SK-N-SH (cell line): ENCODE results near the gene KLHL26. TPM values are rescaled to one million over a fixed set of nuclear protein-coding genes. Genes with fewer than 3 reads are reported as not detected.

ENCODE experiments used
- CTCF ChIA-PET: fragments of 300-600, 350-600 bp; formaldehyde crosslinking; extraction: SDS; loops from one replicate; lab custom pipeline; 2021; lab: Yijun Ruan, JAX
- POLR2A ChIA-PET: fragments of 350-600 bp; sonication (Branson Sonifier 250); formaldehyde crosslinking; extraction: SDS; loops from one replicate; lab custom pipeline; 2020; ENCODE audit warnings: antibody characterized with exemption, inconsistent platforms; lab: Yijun Ruan, JAX
- DNase-seq: peaks from one replicate; pipeline ENCODE4 v3.0.0; 2012
- H2AFZ ChIP-seq: fragments of 200-600 bp; sonication (generic); 2 replicates; pipeline ENCODE4 v1.8.1; 2016; ENCODE audit warnings: antibody characterized with exemption, mild to moderate bottlenecking, low read depth
- H3F3A ChIP-seq: fragments of 200-600 bp; sonication (generic); replicated peaks from 2 replicates; pipeline ENCODE3; 2016; ENCODE audit warnings: antibody characterized with exemption, mild to moderate bottlenecking; ENCODE audit not compliant: insufficient read depth
- H3K27ac ChIP-seq, 2 experiments: fragments of 200-500 bp in 1 of 2; fragments of 200-600 bp in 1 of 2; sonication (Bioruptor generic) in 1 of 2; sonication (generic), shearing (Covaris generic) in 1 of 2; 2 replicates each; pipeline versions ENCODE4 v1.5.1 to v1.6.1; 2014 to 2016; ENCODE audit warnings: low read depth in 2 of 2, inconsistent platforms in 1 of 2, low read length in 1 of 2, mild to moderate bottlenecking in 1 of 2, mixed read lengths in 1 of 2
- H3K27me3 ChIP-seq: fragments of 200-600 bp; sonication (generic), shearing (Covaris generic); 2 replicates; pipeline ENCODE4 v1.6.1; 2016; ENCODE audit warnings: mixed run types; ENCODE audit not compliant: insufficient read depth
- H3K36me3 ChIP-seq, 2 experiments: fragments of 200-500 bp in 1 of 2; fragments of 200-600 bp in 1 of 2; sonication (Bioruptor generic) in 1 of 2; sonication (generic) in 1 of 2; replicated peaks in 1 of 2; 2 replicates each; pipeline versions ENCODE3 to v1.5.1; 2014 to 2016; ENCODE audit warnings: low read length in 1 of 2, mild to moderate bottlenecking in 1 of 2; ENCODE audit not compliant: insufficient read depth in 2 of 2, control insufficient read depth in 1 of 2
- H3K4me1 ChIP-seq, 2 experiments: fragments of 200-500 bp in 1 of 2; fragments of 200-600 bp in 1 of 2; sonication (Bioruptor generic) in 1 of 2; sonication (generic), shearing (Covaris generic) in 1 of 2; 2 replicates each; pipeline versions ENCODE4 v1.5.1 to v1.6.1; 2014 to 2016; ENCODE audit warnings: low read depth in 1 of 2, low read length in 1 of 2, mixed run types in 1 of 2; ENCODE audit not compliant: insufficient read depth in 2 of 2, control insufficient read depth in 1 of 2
- H3K4me2 ChIP-seq: fragments of 200-600 bp; sonication (generic), shearing (Covaris generic); 2 replicates; pipeline ENCODE4 v1.6.1; 2017; ENCODE audit warnings: mixed run types
- H3K4me3 ChIP-seq, 2 experiments: fragments of 200-500 bp in 1 of 2; fragments of 200-600 bp in 1 of 2; sonication (Bioruptor generic) in 1 of 2; sonication (generic), shearing (Covaris generic) in 1 of 2; 2 replicates each; pipeline versions ENCODE4 v1.5.1 to v1.8.1; 2014 to 2016; ENCODE audit warnings: low read depth in 2 of 2, inconsistent platforms in 1 of 2, low read length in 1 of 2, mild to moderate bottlenecking in 1 of 2, mixed read lengths in 1 of 2, moderate library complexity in 1 of 2
- H3K79me2 ChIP-seq: fragments of 200-600 bp; sonication (generic); 2 replicates; pipeline ENCODE4 v1.8.1; 2017; ENCODE audit warnings: mild to moderate bottlenecking; ENCODE audit not compliant: insufficient read depth
- H3K9ac ChIP-seq: fragments of 200-600 bp; sonication (generic); 2 replicates; pipeline ENCODE4 v1.6.1; 2017; ENCODE audit warnings: mixed run types
- H3K9me2 ChIP-seq: fragments of 200-600 bp; sonication (generic); 2 replicates; pipeline ENCODE4 v1.6.1; 2017; ENCODE audit warnings: mixed run types
- H3K9me3 ChIP-seq: fragments of 200-600 bp; sonication (generic); 2 replicates; pipeline ENCODE4 v1.6.1; 2017; ENCODE audit warnings: mixed run types, mild to moderate bottlenecking, moderate library complexity
- H4K20me1 ChIP-seq: fragments of 200-600 bp; sonication (generic); 2 replicates; pipeline ENCODE4 v1.6.1; 2017; ENCODE audit warnings: mild to moderate bottlenecking, mixed run types; ENCODE audit not compliant: insufficient read depth
- CHD2 ChIP-seq: fragments of 150-350 bp; IDR thresholded peaks from 2 replicates; pipeline ENCODE4 v1.6.1; 2018; ENCODE audit warnings: low read length; ENCODE audit not compliant: partially characterized antibody
- EP300 ChIP-seq, 2 experiments: IDR thresholded peaks; 2 replicates each; pipeline versions ENCODE4 v1.4.0 to v1.6.1; 2012; ENCODE audit warnings: borderline replicate concordance in 1 of 2, low read depth in 1 of 2, low read length in 1 of 2
- FOXM1 ChIP-seq: IDR thresholded peaks from 2 replicates; pipeline ENCODE4 v1.4.0; 2012; ENCODE audit warnings: low read depth, mild to moderate bottlenecking
- GABPA ChIP-seq: IDR thresholded peaks from 2 replicates; pipeline ENCODE4 v1.4.0; 2012; ENCODE audit warnings: low read depth, mild to moderate bottlenecking
- MEF2A ChIP-seq: IDR thresholded peaks from 2 replicates; pipeline ENCODE4 v1.4.0; 2012; ENCODE audit warnings: low read depth, borderline replicate concordance
- MXI1 ChIP-seq: IDR thresholded peaks from 2 replicates; pipeline ENCODE4 v1.6.1; 2012; ENCODE audit warnings: mild to moderate bottlenecking, low read depth, low read length, improper control_type of control experiment
- NFIC ChIP-seq: IDR thresholded peaks from 2 replicates; pipeline ENCODE4 v1.4.0; 2012; ENCODE audit warnings: borderline replicate concordance
- NRF1 ChIP-seq: IDR thresholded peaks from 2 replicates; pipeline ENCODE4 v1.6.1; 2012; ENCODE audit warnings: low read depth, mild to moderate bottlenecking, low read length
- PBX3 ChIP-seq: IDR thresholded peaks from 2 replicates; pipeline ENCODE4; 2012
- RAD21 ChIP-seq: IDR thresholded peaks from 2 replicates; pipeline ENCODE4 v1.6.1; 2012; ENCODE audit warnings: mild to moderate bottlenecking, low read length
- REST ChIP-seq: IDR thresholded peaks from 2 replicates; pipeline ENCODE4 v1.6.1; 2012; ENCODE audit warnings: mild to moderate bottlenecking, low read depth, low read length, moderate library complexity
- RFX5 ChIP-seq: IDR thresholded peaks from 2 replicates; pipeline ENCODE4 v1.6.1; 2012; ENCODE audit warnings: mild to moderate bottlenecking, improper control_type of control experiment, low read length
- SIN3A ChIP-seq: IDR thresholded peaks from 2 replicates; pipeline ENCODE4 v1.6.1; 2012; ENCODE audit warnings: low read depth, mild to moderate bottlenecking, low read length, moderate library complexity, borderline replicate concordance
- TCF12 ChIP-seq: IDR thresholded peaks from 2 replicates; pipeline ENCODE4 v1.4.0; 2012
- WGBS: methylation state at CpG from one replicate; pipeline ENCODE4 v1.1.6; 2017; ENCODE audit warnings: low lambda C conversion rate; 5-methylcytosine and 5-hydroxymethylcytosine counted together
- polyA plus RNA-seq, 3 experiments: library from polyadenylated mRNA; depleted of rRNA; stranded (reverse); fragments of >200 nt; gene quantifications; 2 replicates each; pipeline ENCODE4 v1.2.3, GENCODE V29; 2012
- TF ChIP-seq, protein P1 (sequence below): fragments of 150-350 bp; IDR thresholded peaks from 2 replicates; pipeline ENCODE4 v1.6.1; 2017; ENCODE audit warnings: antibody characterized with exemption, low read length, low read depth, borderline replicate concordance

KLHL26 gene
- polyA plus RNA-seq, 1 of the 3 experiments (the other 2 are of a cell fraction), result 4.6 TPM

DNA sequence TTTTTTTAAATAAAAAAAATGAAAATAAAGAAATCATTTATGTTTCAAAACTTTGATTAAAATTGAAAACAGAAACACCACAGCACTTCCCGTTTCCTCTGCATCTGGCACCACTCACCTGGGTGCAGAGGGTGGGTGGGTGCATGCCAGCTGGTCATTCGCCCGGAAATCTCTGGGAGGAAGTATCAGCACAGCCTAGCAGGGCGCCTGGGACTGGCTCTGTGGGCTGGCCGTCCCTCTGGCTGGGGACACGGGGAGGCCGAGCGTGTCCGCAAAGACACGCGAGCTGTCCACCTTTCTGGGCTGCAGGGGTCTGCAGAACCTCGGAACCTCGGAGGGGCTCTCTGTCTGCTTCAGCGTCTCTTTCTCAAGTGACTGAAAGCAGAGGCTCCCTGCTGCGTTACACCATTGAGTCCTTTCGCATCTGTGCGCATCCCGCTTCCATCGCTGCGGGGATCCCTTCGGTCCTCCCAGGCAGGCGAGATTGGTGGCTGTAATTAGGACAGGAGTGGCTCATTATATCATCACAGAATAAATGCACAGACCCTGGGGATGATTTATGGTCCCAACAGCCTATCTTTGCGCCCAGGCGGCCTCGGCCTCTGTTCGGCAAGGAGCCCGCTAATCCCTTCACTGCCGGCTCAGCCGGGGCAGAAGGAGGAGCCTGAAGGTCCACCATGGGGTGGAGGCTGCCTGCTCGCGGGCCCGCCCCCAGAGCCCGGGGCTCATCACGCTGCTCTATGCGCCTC is 63.8 kb downstream of the KLHL26 start:
- H2AFZ ChIP-seq, result peak overlapping the region; percentile 67
- H3K4me3 ChIP-seq, result peak overlapping the region; percentile 46 to 62
- TF ChIP-seq CHD2 (no peak), GABPA (peak; percentile 28; the same call in 1 of the 2 replicates), TCF12 (peak; percentile 73), REST (no peak), MXI1 (peak; percentile 43), EP300 (IDR thresholded peaks at IDR 0.05; ENCODE audit: borderline replicate concordance in 1 of 2, low read depth in 1 of 2, low read length in 1 of 2) (peak in 1 of 2 experiments; percentile 45; a peak in 1 of 4 replicates), RAD21 (peak; percentile 23; the same call in 1 of the 2 replicates)
- TF ChIP-seq, all 33 proteins: peak for 5
- peak overlapping the region; percentile 52 for H3K9ac ChIP-seq
- peaks cover 8% of the 10 kb centered on the region for H3F3A ChIP-seq
- peak overlapping the region; percentile 95 for H3K4me2 ChIP-seq
- ChIA-PET POLR2A (no interaction called here), CTCF (interaction anchor here (0.6 to 1.7 kb wide), 7 partner anchors 10 to 250 kb away, joined by 3 read pairs; no protein-coding TSS in a partner anchor)
- whole genome bisulfite sequencing, result 13% methylated on average over 21 of the region's 35 CpGs
- H3K27me3 ChIP-seq, result no peaks in the 10 kb centered on the region
- H3K9me3 ChIP-seq, result no peaks in the 10 kb centered on the region
- peaks cover 33% of the 10 kb centered on the region for H3K79me2 ChIP-seq
- H3K27ac ChIP-seq, result peak overlapping the region; percentile 60 to 92
- peaks cover 48% of the 10 kb centered on the region for H4K20me1 ChIP-seq
- peaks cover 14 to 28% of the 10 kb centered on the region in 2 experiments; a peak in 2 of 4 replicates for H3K4me1 ChIP-seq
- H3K9me2 ChIP-seq, result no peaks in the 10 kb centered on the region
- DNase-seq, result peak; percentile 91
- no peaks in the 10 kb centered on the region for H3K36me3 ChIP-seq

DNA sequence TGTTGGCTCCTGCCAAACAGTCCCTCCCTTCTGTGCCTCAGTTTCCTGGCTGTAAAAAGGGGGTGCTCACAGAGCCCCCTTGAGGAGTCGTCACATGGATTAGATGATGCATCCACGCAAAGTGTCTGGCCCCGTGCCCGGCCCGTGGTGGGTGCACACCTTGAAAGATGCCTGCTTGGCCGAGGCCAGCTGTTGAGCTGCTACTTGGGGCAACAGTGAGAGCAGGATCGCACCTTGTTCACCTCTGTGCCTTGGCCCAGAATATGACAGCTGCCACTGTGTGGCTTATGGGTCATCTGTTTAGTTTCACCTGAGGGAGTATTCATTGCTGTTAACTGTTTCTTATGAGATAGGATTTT is 64.4 kb downstream of the KLHL26 start:
- Histone ChIP-seq H3K9me2 (no peaks in the 10 kb centered on the region), H3K4me3 (peak overlapping the region; percentile 46 to 62), H3K27me3 (no peaks in the 10 kb centered on the region), H3F3A (peaks cover 11% of the 10 kb centered on the region), H3K79me2 (peaks cover 36% of the 10 kb centered on the region), H3K27ac (peak overlapping the region; percentile 60 to 92; a peak in 3 of 4 replicates), H2AFZ (no peak overlapping the region), H4K20me1 (peaks cover 43% of the 10 kb centered on the region), H3K4me2 (peak overlapping the region; percentile 95), H3K9me3 (no peaks in the 10 kb centered on the region), H3K4me1 (peaks cover 14 to 28% of the 10 kb centered on the region in 2 experiments; a peak in 2 of 4 replicates), H3K9ac (peak overlapping the region; percentile 52; the same call in 1 of the 2 replicates), H3K36me3 (no peaks in the 10 kb centered on the region)
- CTCF ChIA-PET, result interaction anchor here (0.7 to 1.7 kb wide), 5 partner anchors 12 to 107 kb away, joined by 3 read pairs; no protein-coding TSS in a partner anchor
- POLR2A ChIA-PET, result no interaction called here
- TF ChIP-seq NFIC, result 0 out of 2 replicates have a peak, but pooled peaks have one; percentile 15
- TF ChIP-seq SIN3A, result no peak
- no peak for TF ChIP-seq NRF1
- no peak for TF ChIP-seq RFX5
- TF ChIP-seq, protein P1, sequence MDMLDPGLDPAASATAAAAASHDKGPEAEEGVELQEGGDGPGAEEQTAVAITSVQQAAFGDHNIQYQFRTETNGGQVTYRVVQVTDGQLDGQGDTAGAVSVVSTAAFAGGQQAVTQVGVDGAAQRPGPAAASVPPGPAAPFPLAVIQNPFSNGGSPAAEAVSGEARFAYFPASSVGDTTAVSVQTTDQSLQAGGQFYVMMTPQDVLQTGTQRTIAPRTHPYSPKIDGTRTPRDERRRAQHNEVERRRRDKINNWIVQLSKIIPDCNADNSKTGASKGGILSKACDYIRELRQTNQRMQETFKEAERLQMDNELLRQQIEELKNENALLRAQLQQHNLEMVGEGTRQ, result no peak
- no peak for TF ChIP-seq PBX3
- no peak for TF ChIP-seq MEF2A
- TF ChIP-seq FOXM1, result no peak
- peak; percentile 44 for DNase-seq
- WGBS, result 10% methylated on average over 6 of the region's 7 CpGs
